GM12878 (cell line): Measurements from ENCODE around the gene ETHE1. TPM values are rescaled to one million over a fixed set of nuclear protein-coding genes. Genes with fewer than 3 reads are reported as not detected.

Experiments
- ATAC-seq: fragments of 200-7000 bp; cut with Tn5 transposase; 3 replicates; pipeline ENCODE4 v1.9.1; 2020; ENCODE audit warnings: mild to moderate bottlenecking, moderate library complexity
- BruUV-seq: library from RNA; stranded (reverse); fragments of 400-500 nt; replicated peaks from 2 replicates; lab custom pipeline; 2021; lab: Mats Ljungman, UMichigan
- CTCF ChIA-PET: fragments of 300-600 bp; sonication (Branson Sonifier 250); formaldehyde crosslinking; extraction: SDS; loops from one replicate; lab custom pipeline; 2021; ENCODE audit warnings: inconsistent platforms; lab: Yijun Ruan, JAX
- POLR2A ChIA-PET: fragments of 350-600 bp; formaldehyde crosslinking; extraction: SDS; loops from one replicate; lab custom pipeline; 2021; ENCODE audit warnings: inconsistent platforms; lab: Charles Lee
- RAD21 ChIA-PET: fragments of 300-600 bp; sonication (Branson Sonifier 250); formaldehyde crosslinking; loops from one replicate; lab custom pipeline; 2023; ENCODE audit warnings: antibody characterized with exemption; ENCODE audit not compliant: unreplicated experiment; lab: Charles Lee
- SMC1A ChIA-PET: fragments of 300-600 bp; sonication (Branson Sonifier 250); formaldehyde crosslinking; loops from one replicate; lab custom pipeline; 2023; ENCODE audit not compliant: unreplicated experiment, uncharacterized antibody; lab: Charles Lee
- DNase-seq: peaks from one replicate; pipeline ENCODE4 v3.0.0-alpha.2; 2011; ENCODE audit warnings: low read depth, low spot score
- FAIRE-seq: peaks from 3 replicates; lab custom pipeline; 2011; peaks lifted over from hg19 to GRCh38; lab: Jason Lieb, UNC
- H2AFZ ChIP-seq: 2 replicates; pipeline ENCODE4 v1.6.0; 2011; ENCODE audit warnings: low read depth, low read length, control low read depth; ENCODE audit not compliant: control insufficient read depth
- H3K27ac ChIP-seq: 2 replicates; pipeline ENCODE4 v1.5.1; 2011; ENCODE audit warnings: control low read depth; ENCODE audit not compliant: control insufficient read depth, insufficient read depth
- H3K27me3 ChIP-seq, 2 experiments: replicated peaks in 1 of 2; 2 replicates each; pipeline versions ENCODE4 v1.6.0 to v1.6.1; 2011; ENCODE audit warnings: low read length in 1 of 2; ENCODE audit not compliant: control insufficient read depth in 2 of 2, insufficient read depth in 2 of 2
- H3K36me3 ChIP-seq, 2 experiments: 2 replicates each; pipeline ENCODE4 v1.5.1; 2011; ENCODE audit warnings: low read length in 1 of 2; ENCODE audit not compliant: control insufficient read depth in 2 of 2, insufficient read depth in 2 of 2
- H3K4me1 ChIP-seq: 2 replicates; pipeline ENCODE4 v1.6.1; 2011; ENCODE audit warnings: mild to moderate bottlenecking, low read length, moderate library complexity, mixed read lengths; ENCODE audit not compliant: control insufficient read depth, insufficient read depth
- H3K4me2 ChIP-seq: 2 replicates; pipeline ENCODE4 v1.6.0; 2011; ENCODE audit warnings: control low read depth; ENCODE audit not compliant: control insufficient read depth, insufficient read depth
- H3K4me3 ChIP-seq: fragments of 200-600 bp; sonication (generic); 2 replicates; pipeline ENCODE4 v1.5.1; 2016
- H3K79me2 ChIP-seq: 2 replicates; pipeline ENCODE4 v1.6.0; 2011; ENCODE audit warnings: low read length; ENCODE audit not compliant: control insufficient read depth, insufficient read depth
- H3K9ac ChIP-seq: 2 replicates; pipeline ENCODE4 v1.8.0; 2011; ENCODE audit warnings: low read length, control low read depth, mixed read lengths; ENCODE audit not compliant: control insufficient read depth, insufficient read depth
- H3K9me3 ChIP-seq: replicated peaks from 3 replicates; pipeline ENCODE4 v1.5.1; 2011; ENCODE audit warnings: mild to moderate bottlenecking, low read length; ENCODE audit not compliant: control insufficient read depth, insufficient read depth
- H4K20me1 ChIP-seq: 2 replicates; pipeline ENCODE4 v1.6.0; 2011; ENCODE audit not compliant: control insufficient read depth, insufficient read depth
- ASH2L ChIP-seq: fragments of 300-600, 200-600 bp; sonication (generic); IDR thresholded peaks from 2 replicates; pipeline ENCODE4 v1.6.1; 2017; ENCODE audit warnings: low read depth, mild to moderate bottlenecking, borderline replicate concordance
- BHLHE40 ChIP-seq, 2 experiments: fragments of 450-650 bp in 1 of 2; IDR thresholded peaks; 2 replicates each; pipeline ENCODE4 v1.6.1; 2011 to 2017; ENCODE audit warnings: low read depth in 2 of 2, borderline replicate concordance in 1 of 2, improper control_type of control experiment in 1 of 2, low read length in 1 of 2, mild to moderate bottlenecking in 1 of 2
- BRCA1 ChIP-seq: IDR thresholded peaks from 2 replicates; pipeline ENCODE4 v1.6.1; 2011; ENCODE audit warnings: low read depth, low read length, improper control_type of control experiment
- CHD2 ChIP-seq: IDR thresholded peaks from 2 replicates; pipeline ENCODE4 v1.6.1; 2011; ENCODE audit warnings: low read depth, low read length, improper control_type of control experiment, borderline replicate concordance
- EGR1 ChIP-seq, 2 experiments: IDR thresholded peaks; 1 replicate in 1 of 2; 2 replicates in 1 of 2; pipeline ENCODE4 v1.6.1; 2011 to 2012; ENCODE audit warnings: low read depth in 2 of 2, low read length in 2 of 2, borderline replicate concordance in 1 of 2, mild to moderate bottlenecking in 1 of 2, moderate library complexity in 1 of 2
- EP300 ChIP-seq, 2 experiments: fragments of 150-350 bp in 1 of 2; IDR thresholded peaks; 2 replicates each; pipeline ENCODE4 v1.6.1; 2011 to 2012; ENCODE audit warnings: low read depth in 2 of 2, low read length in 2 of 2, borderline replicate concordance in 1 of 2, improper control_type of control experiment in 1 of 2, inconsistent platforms in 1 of 2; ENCODE audit not compliant: control insufficient read depth in 1 of 2
- GATAD2B ChIP-seq: fragments of 450-650 bp; conservative IDR thresholded peaks from 2 replicates; pipeline ENCODE4 v1.6.1; 2017; ENCODE audit warnings: low read depth, mild to moderate bottlenecking, moderate library complexity
- IRF4 ChIP-seq: IDR thresholded peaks from 2 replicates; pipeline ENCODE4 v1.6.1; 2011; ENCODE audit warnings: low read depth, low read length
- LARP7 ChIP-seq: fragments of 450-650 bp; IDR thresholded peaks from 2 replicates; pipeline ENCODE4 v1.6.1; 2017; ENCODE audit warnings: mild to moderate bottlenecking
- MEF2B ChIP-seq: fragments of 450-650 bp; IDR thresholded peaks from 2 replicates; pipeline ENCODE4 v1.6.1; 2018; ENCODE audit warnings: mild to moderate bottlenecking, moderate library complexity; ENCODE audit not compliant: partially characterized antibody, poor library complexity, severe bottlenecking
- NKRF ChIP-seq: fragments of 450-650 bp; conservative IDR thresholded peaks from 2 replicates; pipeline ENCODE4 v1.6.1; 2017; ENCODE audit warnings: mild to moderate bottlenecking, moderate library complexity
- PBX3 ChIP-seq: IDR thresholded peaks from 2 replicates; pipeline ENCODE4 v1.6.1; 2011; ENCODE audit warnings: mild to moderate bottlenecking, low read depth, low read length, moderate library complexity; ENCODE audit not compliant: insufficient replicate concordance
- POU2F2 ChIP-seq: IDR thresholded peaks from 3 replicates; pipeline ENCODE4 v1.6.1; 2011; ENCODE audit warnings: low read depth, mild to moderate bottlenecking, low read length, borderline replicate concordance
- RFX5 ChIP-seq: IDR thresholded peaks from 2 replicates; pipeline ENCODE4 v1.6.1; 2011; ENCODE audit warnings: low read depth, low read length, improper control_type of control experiment
- SMARCA5 ChIP-seq: fragments of 450-650 bp; IDR thresholded peaks from 2 replicates; pipeline ENCODE4 v1.6.1; 2017; ENCODE audit warnings: mild to moderate bottlenecking
- TCF7 ChIP-seq: IDR thresholded peaks from 2 replicates; pipeline ENCODE4 v1.6.1; 2014; ENCODE audit warnings: antibody characterized with exemption, borderline replicate concordance
- ZNF384 ChIP-seq: IDR thresholded peaks from 2 replicates; pipeline ENCODE4 v1.6.1; 2012; ENCODE audit warnings: low read depth, mild to moderate bottlenecking, low read length, improper control_type of control experiment, borderline replicate concordance
- WGBS: methylation state at CpG from one replicate; pipeline ENCODE4 v1.1.6; 2016; ENCODE audit warnings: low lambda C conversion rate; ENCODE audit not compliant: insufficient replicate concordance, insufficient coverage; ENCODE audit errors: missing lambda C conversion rate; 5-methylcytosine and 5-hydroxymethylcytosine counted together
- in situ Hi-C: fragments of 300-500 bp; cut with MboI; formaldehyde crosslinking; loops from 9 replicates; pipeline ENCODE4 v1.14.3; 2018; ENCODE audit warnings: mixed read lengths
- intact Hi-C: fragments of 100-400 bp; cut with micrococcal nuclease; formaldehyde crosslinking; loops from one replicate; pipeline ENCODE4 v1.14.2; 2022; ENCODE audit not compliant: unreplicated experiment
- polyA plus RNA-seq, 11 experiments: library from polyadenylated mRNA; depleted of rRNA in 4 of 11; unstranded in 6 of 11; stranded (reverse) in 5 of 11; fragments of >200 nt; fragmentation: Nextera tagmentation in 4 of 11; fragmentation: Illumina TruSeq in 1 of 11; extraction: Ambion mirVana in 4 of 11; extraction: Trizol in 1 of 11; gene quantifications; 1 replicate in 1 of 11; 2 replicates in 10 of 11; pipeline versions ENCODE4 v1.2.1 to v1.2.3, GENCODE V29; 2011 to 2016; ENCODE audit warnings: inconsistent platforms in 2 of 11, missing spikeins in 2 of 11, low read depth in 1 of 11
- total RNA-seq, 4 experiments: library from RNA; depleted of rRNA in 3 of 4; stranded (reverse); fragments of >200 nt in 3 of 4; fragmentation: Illumina TruSeq in 1 of 4; extraction: Trizol in 1 of 4; gene quantifications; 2 replicates each; pipeline versions ENCODE4 v1.2.1 to v1.2.3, GENCODE V29; 2013 to 2021

Gene ETHE1
- total and polyA plus RNA-seq, 10 of the 15 experiments (the other 5 are each of a cell fraction or from before 2014, with no cell fraction given), result 22.1 to 155 (median 52.7) TPM

GRCh38 chr19:43534305-43534815 is 7.4 kb upstream of the ETHE1 start (continued):
- TF ChIP-seq BRCA1 (no peak), RFX5 (no peak), IRF4 (no peak), BHLHE40 (IDR thresholded peaks at IDR 0.05; ENCODE audit: borderline replicate concordance in 1 of 2, low read depth in 2 of 2, low read length in 1 of 2) (no peak), TCF7 (no peak)

GRCh38 chr19:43533546-43534304 is 6.7 kb upstream of the ETHE1 start:
- ATAC-seq, result peak; percentile 84
- peak overlapping the region; percentile 37 for H3K27ac ChIP-seq
- 2% methylated on average over 40 of the region's 41 CpGs for WGBS
- intact Hi-C loops, result loop anchor here (2.0 kb wide), 1 partner anchor 63 kb away; the partner anchor contains the start of genes IRGQ and ZNF576
- no peaks in the 10 kb centered on the region for H3K27me3 ChIP-seq
- H3K36me3 ChIP-seq, result no peaks in the 10 kb centered on the region; a peak in 1 of 4 replicates
- in situ Hi-C loops, result no loop called here
- ChIA-PET CTCF (interaction anchor here (1.1 to 3.9 kb wide), 6 partner anchors 14 to 118 kb away, joined by 4 to 26 read pairs (median 10); no protein-coding TSS in a partner anchor), POLR2A (interaction anchor here (0.5 to 2.9 kb wide), 11 partner anchors 9 to 136 kb away, joined by 3 to 16 read pairs (median 8); partner anchors contain the start of genes IRGQ, PINLYP, PLAUR and XRCC1), SMC1A (interaction anchor here (1.2 to 2.2 kb wide), 5 partner anchors 21 to 87 kb away, joined by 3 to 7 read pairs (median 5); partner anchors contain the start of genes IRGQ, XRCC1 and ZNF576), RAD21 (interaction anchor here (0.7 to 2.4 kb wide), 9 partner anchors 9 to 135 kb away, joined by 3 to 18 read pairs (median 5); partner anchors contain the start of genes IRGQ and ZNF576)
- H3K79me2 ChIP-seq, result no peaks in the 10 kb centered on the region
- peak overlapping the region; percentile 56; the same call in 1 of the 2 replicates for H3K9ac ChIP-seq
- BruUV-seq, result no TSS peak
- H4K20me1 ChIP-seq, result no peaks in the 10 kb centered on the region
- no peak for DNase-seq
- peak overlapping the region; percentile 81 for H3K4me2 ChIP-seq
- H3K4me1 ChIP-seq, result peaks cover 8% of the 10 kb centered on the region; the same call in 1 of the 2 replicates
- H3K9me3 ChIP-seq, result no peaks in the 10 kb centered on the region; the same call in 2 of the 3 replicates
- FAIRE-seq, result peak; percentile 86
- peak overlapping the region; percentile 74 for H3K4me3 ChIP-seq
- peak overlapping the region; percentile 92 for H2AFZ ChIP-seq
- TF ChIP-seq GATAD2B (no peak; the same call in none of the 2 replicates), LARP7 (peak; percentile 31; the same call in 1 of the 2 replicates), ZNF384 (0 out of 2 replicates have a peak, but pooled peaks have one; percentile 24), NKRF (no peak), POU2F2 (peak; percentile 86; the same call in 2 of the 3 replicates), PBX3 (no peak), MEF2B (no peak), EP300 (IDR thresholded peaks at IDR 0.05; ENCODE audit: borderline replicate concordance in 1 of 2, control insufficient read depth in 1 of 2, low read depth in 2 of 2, low read length in 2 of 2) (no peak), ASH2L (0 out of 2 replicates have a peak, but pooled peaks have one; percentile 8), EGR1 (IDR thresholded peaks at IDR 0.05; ENCODE audit: borderline replicate concordance in 1 of 2, low read depth in 2 of 2, low read length in 2 of 2) (0 out of 3 replicates have a peak, but pooled peaks of 1 of the 2 experiments have one; percentile 23), SMARCA5 (peak; percentile 77; the same call in 1 of the 2 replicates), CHD2 (no peak)
